NCI-H2107 (cell line): Measurements from ENCODE around the gene MLYCD.
A peak's percentile ranks its signal among the peaks of the same experiment; 100 is the strongest.

Source experiments
- DNase-seq: peaks from one replicate; lab custom pipeline; 2025; lab: John Stamatoyannopoulos, UW

Gene MLYCD

GRCh38 chr16:83970430-83970815 lies 71.5 kb downstream of the MLYCD start:
- no peak for DNase-seq

GRCh38 chr16:83971165-83972130 lies 72.5 kb downstream of the MLYCD start:
- DNase-seq: peak; percentile 22

- DNase-seq: no peak
Measured at GRCh38 chr16:83972256-83973008, 73.5 kb downstream of the MLYCD start.

- DNase-seq: no peak
Measured at GRCh38 chr16:83973077-83973476, 74.2 kb downstream of the MLYCD start.

- DNase-seq: no peak
Measured at GRCh38 chr16:83973581-83974385, 74.9 kb downstream of the MLYCD start.

- no peak for DNase-seq
Measured at GRCh38 chr16:83974475-83974874, 75.6 kb downstream of the MLYCD start.

GRCh38 chr16:83975590-83976260 lies 76.8 kb downstream of the MLYCD start:
- no peak for DNase-seq
